Measurements from ENCODE around the gene UMODL1.
A peak's percentile ranks its signal among the peaks of the same experiment; 100 is the strongest.

Gene UMODL1

DNA sequence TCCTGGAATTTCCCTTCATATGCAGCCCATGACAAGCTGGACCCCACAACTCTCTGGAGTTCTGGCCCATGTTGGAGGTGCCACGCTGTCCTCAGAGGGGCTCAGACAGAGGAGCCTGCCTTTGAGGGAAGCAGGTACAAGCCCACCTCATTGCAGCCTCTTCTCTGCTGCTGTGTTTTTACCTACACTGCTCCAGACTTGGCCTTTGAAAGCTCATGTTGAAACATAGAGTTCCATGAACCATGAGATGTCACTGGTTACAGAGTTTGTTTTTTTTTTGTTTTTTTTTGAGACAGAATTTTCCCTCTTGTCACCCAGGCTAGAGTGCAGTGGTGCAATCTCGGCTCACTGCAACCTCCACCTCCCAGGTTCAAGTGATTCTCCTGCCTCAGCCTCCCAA lies 38.9 kb upstream of the UMODL1 start:
- no peaks in the 10 kb centered on the region for H3K27me3 ChIP-seq (replicated peaks; ENCODE audit: insufficient read depth, low read length)
- H3K4me3 ChIP-seq (ENCODE audit: low read length): peak overlapping the region; percentile 54
- H3K36me3 ChIP-seq (replicated peaks; ENCODE audit: insufficient read depth, low read length): no peaks in the 10 kb centered on the region
- no peaks in the 10 kb centered on the region for H3K9me3 ChIP-seq (replicated peaks; ENCODE audit: insufficient read depth, low read length)
- no peak overlapping the region for H2AFZ ChIP-seq (ENCODE audit: low read length)
- peaks cover 35% of the 10 kb centered on the region for H3F3A ChIP-seq (ENCODE audit: insufficient read depth, low read length)
- TF ChIP-seq EZH2 (optimal IDR thresholded peaks at IDR 0.05; ENCODE audit: low read depth, low read length): no peak
- DNase-seq: peak; percentile 26
- H3K9ac ChIP-seq (ENCODE audit: low read length): peak overlapping the region; percentile 80
- peaks cover 39% of the 10 kb centered on the region for H3K4me1 ChIP-seq (ENCODE audit: low read length)
- no peaks in the 10 kb centered on the region for H3K9me2 ChIP-seq (replicated peaks; ENCODE audit: insufficient read depth, low read length)
- peak overlapping the region; percentile 89 for H3K27ac ChIP-seq (ENCODE audit: low read length)
- no peaks in the 10 kb centered on the region for H4K20me1 ChIP-seq (ENCODE audit: insufficient read depth, low read length)
- H3K79me2 ChIP-seq (ENCODE audit: low read length): peaks cover 23% of the 10 kb centered on the region
- H3K4me2 ChIP-seq (ENCODE audit: low read depth, low read length): peak overlapping the region; percentile 91

DNA sequence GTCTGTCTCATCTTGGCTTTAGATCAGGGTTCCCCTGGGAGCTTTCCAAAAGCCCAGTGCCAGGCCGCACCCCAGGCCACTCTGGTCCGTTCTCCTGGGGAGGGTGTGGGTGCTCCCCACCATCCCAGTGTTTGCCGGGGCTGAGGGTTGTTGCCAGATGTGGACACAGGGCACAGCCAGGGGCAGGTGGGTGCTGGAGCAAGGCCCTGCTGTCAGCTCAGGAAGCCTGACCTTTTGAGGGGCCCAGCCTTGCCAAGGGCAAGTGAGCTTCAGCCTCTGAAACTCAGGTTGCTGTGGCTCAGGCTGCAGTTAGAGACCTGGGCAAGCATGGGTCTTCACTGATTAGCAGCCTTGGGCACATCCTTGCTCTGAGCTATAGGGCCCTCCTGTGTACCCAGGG lies 38.1 kb upstream of the UMODL1 start:
- peaks cover 39% of the 10 kb centered on the region for H3K4me1 ChIP-seq (ENCODE audit: low read length)
- no peak for TF ChIP-seq EZH2 (optimal IDR thresholded peaks at IDR 0.05; ENCODE audit: low read depth, low read length)
- no peak for TF ChIP-seq CTCF (IDR thresholded peaks at IDR 0.05; ENCODE audit: low read length)
- no peak for TF ChIP-seq EZH2phosphoT487 (IDR thresholded peaks at IDR 0.05; ENCODE audit: low read length)

DNA sequence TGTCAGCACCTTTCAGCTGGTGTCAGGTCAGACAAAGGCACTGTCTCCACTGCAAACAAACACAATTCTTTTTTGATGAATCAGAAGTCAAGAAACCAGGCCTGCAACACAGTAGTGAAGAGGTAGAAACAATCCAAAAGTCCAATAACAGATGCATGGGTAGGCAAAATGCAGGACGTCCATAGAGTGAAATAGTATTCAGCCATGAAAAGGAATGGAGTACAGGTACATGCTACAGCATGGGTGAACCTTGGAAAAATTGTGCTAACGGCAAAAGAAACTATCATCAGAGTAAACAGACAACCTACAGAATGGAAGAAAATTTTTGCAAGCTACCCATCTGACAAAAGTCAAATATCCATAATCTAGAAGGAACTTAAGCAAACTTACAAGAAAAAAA lies 34.8 kb upstream of the UMODL1 start:
- DNase-seq: no peak

More for the DNA sequence above, 38.1 kb upstream of the UMODL1 start:
- H3K27me3 ChIP-seq (replicated peaks; ENCODE audit: insufficient read depth, low read length): no peaks in the 10 kb centered on the region
- H3F3A ChIP-seq (ENCODE audit: insufficient read depth, low read length): peaks cover 35% of the 10 kb centered on the region
- DNase-seq: peak; percentile 54
- no peaks in the 10 kb centered on the region for H3K36me3 ChIP-seq (replicated peaks; ENCODE audit: insufficient read depth, low read length)
- H3K27ac ChIP-seq (ENCODE audit: low read length): peak overlapping the region; percentile 89; the same call in 1 of the 2 replicates
- H4K20me1 ChIP-seq (ENCODE audit: insufficient read depth, low read length): no peaks in the 10 kb centered on the region
- H3K79me2 ChIP-seq (ENCODE audit: low read length): peaks cover 23% of the 10 kb centered on the region
- H3K4me2 ChIP-seq (ENCODE audit: low read depth, low read length): peak overlapping the region; percentile 91
- peak overlapping the region; percentile 19; the same call in 1 of the 2 replicates for H3K9ac ChIP-seq (ENCODE audit: low read length)
- peak overlapping the region; percentile 32 for H2AFZ ChIP-seq (ENCODE audit: low read length)
- no peaks in the 10 kb centered on the region for H3K9me2 ChIP-seq (replicated peaks; ENCODE audit: insufficient read depth, low read length)
- 0 out of 2 replicates have a peak overlapping the region, but pooled peaks have one; percentile 5 for H3K4me3 ChIP-seq (ENCODE audit: low read length)
- no peaks in the 10 kb centered on the region for H3K9me3 ChIP-seq (replicated peaks; ENCODE audit: insufficient read depth, low read length)

More for the DNA sequence above, 34.8 kb upstream of the UMODL1 start:
- H3K4me3 ChIP-seq (ENCODE audit: low read length): no peak overlapping the region
- H4K20me1 ChIP-seq (ENCODE audit: insufficient read depth, low read length): no peaks in the 10 kb centered on the region
- no peaks in the 10 kb centered on the region for H3K27me3 ChIP-seq (replicated peaks; ENCODE audit: insufficient read depth, low read length)
- H3K27ac ChIP-seq (ENCODE audit: low read length): no peak overlapping the region
- no peak overlapping the region for H3K4me2 ChIP-seq (ENCODE audit: low read depth, low read length)
- no peak overlapping the region for H3K9ac ChIP-seq (ENCODE audit: low read length)
- peaks cover 18% of the 10 kb centered on the region for H3F3A ChIP-seq (ENCODE audit: insufficient read depth, low read length)
- peaks cover 23% of the 10 kb centered on the region for H3K79me2 ChIP-seq (ENCODE audit: low read length)
- peaks cover 22% of the 10 kb centered on the region for H3K4me1 ChIP-seq (ENCODE audit: low read length)
- H3K36me3 ChIP-seq (replicated peaks; ENCODE audit: insufficient read depth, low read length): no peaks in the 10 kb centered on the region
- H2AFZ ChIP-seq (ENCODE audit: low read length): no peak overlapping the region
- H3K9me2 ChIP-seq (replicated peaks; ENCODE audit: insufficient read depth, low read length): no peaks in the 10 kb centered on the region
- H3K9me3 ChIP-seq (replicated peaks; ENCODE audit: insufficient read depth, low read length): no peaks in the 10 kb centered on the region
- TF ChIP-seq EZH2 (optimal IDR thresholded peaks at IDR 0.05; ENCODE audit: low read depth, low read length): no peak
- TF ChIP-seq EZH2phosphoT487 (IDR thresholded peaks at IDR 0.05; ENCODE audit: low read length): no peak
- TF ChIP-seq CTCF (IDR thresholded peaks at IDR 0.05; ENCODE audit: low read length): no peak

Data from MM.1S (cell line).